SKM-1 treated with dmso at 0.1 percent for 144 hours (cell line): Measurements from ENCODE around the gene KCNQ1.

Source experiments
- DNase-seq: peaks from one replicate; lab custom pipeline; 2025; ENCODE audit not compliant: unreplicated experiment; lab: John Stamatoyannopoulos, UW

KCNQ1 gene

GRCh38 chr11:2521733-2522630, 77.2 kb downstream of the KCNQ1 start:
- DNase-seq: no peak

GRCh38 chr11:2522631-2523255, 77.9 kb downstream of the KCNQ1 start:
- DNase-seq: no peak

DNA sequence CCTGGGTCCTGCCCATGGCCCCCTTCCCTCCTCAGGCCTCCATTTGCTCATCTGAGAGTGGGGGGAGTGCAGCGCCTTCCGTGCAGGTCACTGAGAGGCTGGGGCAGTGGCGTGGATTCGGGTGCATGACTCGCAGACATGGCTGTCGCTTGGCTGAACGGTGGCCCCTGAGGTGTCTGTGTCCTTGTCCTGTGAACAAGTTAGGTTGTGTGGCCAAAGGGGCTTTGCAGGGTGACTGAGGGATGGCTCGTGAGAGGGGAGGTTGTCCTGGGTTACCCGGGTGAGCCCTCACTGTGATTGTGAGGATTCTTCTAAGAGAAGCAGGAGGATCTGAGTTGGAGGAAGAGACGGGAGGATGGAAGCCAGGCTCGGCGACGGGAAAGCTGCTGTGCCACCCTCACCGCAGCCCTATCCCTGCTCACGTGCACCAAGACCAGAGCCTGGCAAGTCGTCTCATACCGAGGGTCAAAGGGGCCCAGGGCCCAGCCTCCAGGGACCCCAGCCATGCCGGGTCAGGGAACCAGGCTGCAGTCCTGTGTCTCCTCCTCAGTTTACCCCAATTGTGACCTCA, 79.1 kb downstream of the KCNQ1 start:
- no peak for DNase-seq

DNA sequence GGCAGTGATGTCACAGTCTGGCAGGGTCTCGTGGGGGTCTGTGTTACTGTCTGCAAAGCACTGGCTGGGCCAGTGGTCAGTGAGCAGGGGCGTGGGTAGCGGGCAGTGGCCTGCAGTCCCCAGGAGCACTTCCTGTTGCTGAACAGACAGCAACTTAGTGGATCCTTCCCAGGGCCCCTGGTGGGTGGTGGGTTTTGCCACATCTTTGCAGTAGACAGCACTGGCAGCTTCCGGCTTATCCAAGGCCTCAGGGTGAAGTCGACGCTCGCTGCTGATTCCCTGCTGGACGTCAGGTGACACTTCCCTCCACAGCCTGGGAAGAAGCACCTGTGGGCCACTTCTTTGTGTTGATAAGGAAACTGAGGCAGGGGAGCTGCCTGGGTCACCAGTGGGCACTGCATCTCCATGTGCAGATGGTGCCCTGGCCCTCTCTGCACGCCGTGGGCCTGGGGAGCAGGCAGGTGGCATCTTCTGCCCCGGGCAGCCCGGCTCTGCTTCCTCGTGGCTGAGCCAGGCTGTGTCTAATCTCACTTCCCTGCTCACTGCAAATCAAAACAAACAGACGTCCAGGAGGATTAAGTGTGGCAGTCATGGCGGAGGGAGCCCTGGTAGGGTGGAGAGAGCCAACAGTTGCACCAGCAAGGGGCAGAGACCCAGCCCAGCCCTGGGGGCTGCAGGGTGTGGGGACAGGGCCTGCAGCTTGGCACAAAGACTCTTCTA, 79.8 kb downstream of the KCNQ1 start:
- no peak for DNase-seq

DNA sequence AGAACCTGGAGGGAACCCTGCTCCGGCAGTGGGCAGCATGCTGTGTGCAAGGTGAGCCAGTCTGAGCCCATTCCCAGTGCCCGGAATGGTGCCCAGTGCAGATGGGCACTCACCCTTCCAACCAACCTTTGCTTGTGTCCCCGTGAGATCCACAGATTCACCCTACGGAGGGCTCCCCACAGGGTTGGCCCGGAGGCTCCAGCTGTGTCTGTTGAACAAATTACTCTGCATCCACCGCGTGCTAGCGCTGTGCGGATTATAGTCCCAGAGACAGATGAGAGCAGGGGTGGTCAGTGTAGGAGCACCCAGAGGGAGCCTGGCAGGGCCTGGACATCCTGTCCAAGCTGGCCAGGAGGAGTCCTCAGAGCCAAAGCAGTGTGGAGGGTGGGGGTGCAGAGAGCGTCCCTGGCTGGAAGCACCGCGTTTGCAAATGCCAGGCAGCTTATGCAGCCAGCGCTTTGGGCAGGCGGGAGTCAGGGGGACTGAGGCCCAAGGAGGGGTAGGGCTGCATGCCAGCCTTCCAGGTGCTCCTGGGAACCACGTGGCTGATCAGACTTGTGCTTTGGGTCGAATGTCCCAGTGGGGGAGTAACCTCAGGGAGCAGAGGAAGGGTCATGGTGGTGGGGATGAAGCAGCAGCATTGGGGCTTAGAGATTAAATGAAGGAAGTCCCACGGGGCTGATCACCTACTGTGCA, 80.5 kb downstream of the KCNQ1 start:
- DNase-seq: no peak

DNA sequence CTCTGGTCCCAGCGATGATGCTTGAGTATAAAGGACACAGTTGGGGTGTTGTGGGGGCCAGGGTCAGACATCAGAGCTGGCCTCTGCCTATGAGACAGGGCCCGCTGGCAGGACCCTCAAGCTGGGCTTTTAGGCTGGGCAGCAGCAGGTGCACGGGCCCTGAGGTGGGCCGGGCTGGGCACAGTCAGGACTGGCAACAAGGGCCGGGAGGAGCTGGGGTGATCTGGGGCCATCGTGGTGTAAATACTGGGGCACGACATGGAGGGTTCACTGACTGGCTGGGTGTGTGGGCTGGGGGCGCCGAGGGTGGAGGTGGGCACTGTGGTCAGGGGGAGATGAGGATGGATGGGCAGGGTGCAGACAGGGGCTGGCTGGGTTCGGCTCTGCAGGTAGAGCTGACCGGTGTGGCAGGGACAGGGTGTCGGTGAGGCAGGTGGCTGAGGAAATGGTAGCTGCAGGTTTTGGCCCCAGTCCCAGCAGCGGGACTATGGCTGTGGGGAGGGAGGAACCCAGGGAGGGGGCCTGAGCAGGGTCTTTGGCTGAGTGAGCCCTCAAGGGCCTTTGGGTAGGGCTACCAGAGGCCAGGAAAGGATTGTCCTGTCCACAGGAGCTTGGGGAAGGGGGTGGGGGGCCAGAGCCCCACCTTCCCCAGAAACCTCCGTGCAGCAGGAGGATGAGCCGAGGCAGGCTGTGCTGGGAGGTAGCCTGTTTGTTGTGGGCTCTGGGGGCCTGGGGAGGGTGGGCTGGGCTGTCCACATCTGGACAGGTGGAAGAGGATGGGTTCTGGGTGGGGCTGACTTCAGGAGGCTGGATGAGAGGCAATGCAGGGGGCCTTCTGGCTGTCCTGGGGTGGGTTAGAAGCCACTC, 81.4 kb downstream of the KCNQ1 start:
- no peak for DNase-seq

DNA sequence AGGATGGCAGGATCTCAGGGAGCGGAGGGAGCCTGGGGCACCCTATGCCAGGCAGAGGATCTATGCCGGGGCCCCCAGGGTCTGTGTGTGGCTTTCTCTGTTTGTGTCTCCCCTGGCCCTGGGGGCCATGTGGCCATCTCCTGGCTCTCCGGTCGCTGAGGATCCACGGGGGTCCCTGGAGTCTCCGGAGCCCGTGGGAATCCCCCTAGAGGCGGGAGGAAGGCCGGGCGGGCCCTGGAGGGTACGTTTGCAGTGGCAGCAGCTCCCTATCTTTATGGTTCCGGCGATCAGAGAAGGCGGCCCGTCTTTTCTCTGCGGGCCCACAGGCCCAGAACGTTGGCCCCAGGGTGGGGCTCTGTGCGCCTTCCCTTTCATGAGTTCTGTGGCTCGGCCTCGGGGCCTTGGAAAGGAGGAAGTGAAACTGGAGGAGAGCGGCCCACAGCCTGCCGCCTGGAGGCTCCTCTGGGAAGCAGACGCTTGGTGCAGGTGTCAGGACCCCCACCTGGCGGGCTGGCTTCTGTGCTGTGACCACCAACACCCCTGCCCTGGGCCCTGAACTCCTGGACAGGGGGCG, 82.1 kb downstream of the KCNQ1 start:
- peak; percentile 89 for DNase-seq

GRCh38 chr11:2527621-2528291, 82.9 kb downstream of the KCNQ1 start:
- DNase-seq: no peak

GRCh38 chr11:2528301-2529050, 83.7 kb downstream of the KCNQ1 start:
- DNase-seq: no peak

GRCh38 chr11:2529173-2529572, 84.4 kb downstream of the KCNQ1 start:
- no peak for DNase-seq

DNA sequence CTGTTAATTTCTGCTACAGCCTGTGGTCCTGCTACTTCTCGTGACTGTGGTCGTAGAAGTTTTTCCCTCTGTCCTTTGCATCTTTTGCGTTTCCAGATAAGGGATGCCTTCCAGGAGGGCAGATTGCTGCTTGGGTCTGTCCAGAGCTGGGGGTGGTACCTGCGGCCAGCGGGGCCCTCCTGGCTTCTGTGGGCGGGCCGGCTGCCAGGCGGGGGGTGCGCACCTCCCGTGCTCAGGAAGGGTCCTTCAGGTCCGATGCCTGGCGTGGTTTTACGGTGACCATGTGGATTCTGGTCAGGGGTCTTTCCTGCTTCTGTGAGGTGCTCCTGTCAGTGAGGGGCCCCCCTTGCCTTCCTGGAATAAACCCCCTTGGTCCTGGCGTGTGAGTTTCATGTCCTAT, 84.8 kb downstream of the KCNQ1 start:
- DNase-seq: no peak

- DNase-seq: no peak
These were observed 85.5 kb downstream of the KCNQ1 start for GRCh38 chr11:2530131-2530854.

DNA sequence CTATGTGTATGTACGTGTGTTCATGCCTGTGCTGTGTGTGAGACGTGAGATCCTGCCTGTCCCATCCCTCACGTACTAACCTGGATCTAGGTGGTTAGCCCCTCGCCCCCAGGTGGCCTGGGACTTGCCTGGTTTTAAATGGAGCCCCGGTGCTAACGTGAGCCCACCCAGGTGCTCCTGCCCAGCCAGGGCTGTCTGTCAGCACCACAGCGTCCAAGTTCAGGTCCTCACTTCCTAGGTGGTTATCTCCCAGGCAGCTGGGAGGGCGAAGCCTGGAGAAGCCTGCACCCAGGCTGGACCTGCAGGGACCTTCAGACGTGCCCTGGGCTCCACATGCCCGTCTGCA, 86.0 kb downstream of the KCNQ1 start:
- DNase-seq: no peak

GRCh38 chr11:2531277-2531986, 86.6 kb downstream of the KCNQ1 start:
- DNase-seq: no peak

- no peak for DNase-seq
These were observed 87.3 kb downstream of the KCNQ1 start for GRCh38 chr11:2531987-2532703.
